HG02610 (cell line): ENCODE data around the gene CPT1B.
"Not testable (repeated sequence)": the region's sequence is repeated elsewhere in the genome, so short reads cannot be mapped to it uniquely, and the experiment has no call there.

Source experiments
- ATAC-seq: cut with Tn5 transposase; IDR thresholded peaks from one replicate; pipeline ENCODE4 v1.9.1; 2021; ENCODE audit warnings: mild to moderate bottlenecking, moderate library complexity; ENCODE audit not compliant: unreplicated experiment

Gene CPT1B

DNA sequence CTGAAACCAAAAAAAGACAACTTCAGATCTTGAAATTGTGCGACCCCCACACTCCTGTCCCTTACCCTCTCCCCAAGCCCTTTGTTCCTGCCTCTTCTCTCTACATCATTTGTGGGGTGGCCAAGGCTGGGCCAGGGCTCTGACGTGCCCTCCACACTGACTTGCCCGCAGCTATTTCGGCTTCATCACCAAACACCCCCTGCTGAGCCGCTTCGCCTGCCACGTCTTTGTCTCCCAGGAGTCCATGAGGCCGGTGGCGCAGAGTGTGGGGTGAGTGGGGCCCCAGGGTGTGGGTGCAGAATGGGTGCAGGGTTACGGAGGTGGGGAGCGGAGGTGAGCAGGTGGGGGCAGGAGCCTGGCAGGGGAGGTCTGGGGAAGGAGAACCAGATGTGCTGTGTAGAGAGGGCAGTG lies 31.8 kb upstream of the CPT1B start:
- no peak for ATAC-seq

DNA sequence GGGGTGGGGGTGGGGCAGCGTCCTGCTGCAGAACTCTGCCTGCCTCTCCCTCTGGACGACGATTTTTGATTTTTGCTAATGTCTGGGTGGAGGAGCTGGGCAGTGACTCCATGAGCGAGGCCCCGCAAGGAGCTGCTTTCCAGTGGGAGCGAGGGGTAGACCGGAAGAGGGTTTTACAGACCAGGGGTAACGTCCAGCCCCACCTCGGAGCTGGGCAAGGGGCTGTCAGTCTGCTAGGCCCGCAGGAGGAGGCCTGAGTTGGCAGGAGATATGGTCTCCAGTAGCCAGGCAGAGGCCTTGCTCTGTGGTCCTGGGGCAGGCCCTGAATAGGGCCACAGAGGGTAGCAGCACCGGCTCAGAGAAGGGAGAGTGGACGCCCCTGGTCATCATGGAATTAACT lies 31.4 kb upstream of the CPT1B start:
- no peak for ATAC-seq

DNA sequence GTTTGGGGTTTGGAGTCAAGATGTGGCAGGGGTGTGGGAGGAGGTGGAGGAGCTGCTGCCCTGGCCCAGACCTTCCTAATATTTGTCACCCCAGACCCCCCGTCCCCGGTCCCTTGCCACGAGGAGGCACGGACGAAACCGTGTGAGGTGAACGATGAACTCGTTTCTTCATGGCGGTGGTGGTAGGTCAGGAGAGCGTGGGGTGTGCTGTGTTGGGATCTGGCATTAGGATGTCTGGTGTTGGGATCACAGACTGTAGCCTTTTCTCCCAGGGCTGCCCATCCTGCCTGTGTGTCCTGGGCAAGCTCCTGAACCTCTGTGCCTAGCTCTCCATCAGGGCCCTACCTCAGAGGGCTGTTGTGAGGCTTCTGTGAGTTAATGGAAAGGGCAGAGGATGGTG lies 30.8 kb upstream of the CPT1B start:
- no peak for ATAC-seq

DNA sequence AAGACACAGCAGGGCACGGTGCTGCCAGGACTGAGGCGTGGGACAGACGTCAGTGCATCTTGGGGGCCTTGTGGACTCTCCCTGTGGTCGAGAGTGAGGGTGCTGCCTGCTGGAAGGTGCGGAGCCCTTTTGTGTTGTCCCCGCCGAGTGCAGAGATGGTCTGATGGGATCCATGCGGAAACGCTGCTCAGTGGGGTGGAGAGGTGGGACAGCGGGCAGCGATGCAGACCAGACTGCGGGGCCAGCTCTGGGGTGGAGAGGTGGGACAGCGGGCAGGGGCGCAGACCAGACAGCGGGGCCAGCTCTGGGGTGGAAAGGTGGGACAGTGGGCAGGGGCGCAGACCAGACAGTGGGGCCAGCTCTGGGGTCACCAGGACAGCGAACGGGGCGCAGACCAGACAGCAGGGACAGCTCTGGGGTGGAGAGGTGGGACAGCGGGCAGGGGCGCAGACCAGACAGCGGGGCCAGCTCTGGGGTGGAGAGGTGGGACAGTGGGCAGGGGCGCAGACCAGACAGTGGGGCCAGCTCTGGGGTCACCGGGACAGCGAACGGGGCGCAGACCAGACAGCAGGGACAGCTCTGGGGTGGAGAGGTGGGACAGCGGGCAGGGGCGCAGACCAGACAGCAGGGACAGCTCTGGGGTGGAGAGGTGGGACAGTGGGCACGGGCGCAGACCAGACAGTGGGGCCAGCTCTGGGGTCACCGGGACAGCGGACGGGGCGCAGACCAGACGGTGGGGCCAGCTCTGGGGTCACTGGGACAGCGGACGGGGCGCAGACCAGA lies 30.0 kb upstream of the CPT1B start:
- not testable (repeated sequence) for ATAC-seq

DNA sequence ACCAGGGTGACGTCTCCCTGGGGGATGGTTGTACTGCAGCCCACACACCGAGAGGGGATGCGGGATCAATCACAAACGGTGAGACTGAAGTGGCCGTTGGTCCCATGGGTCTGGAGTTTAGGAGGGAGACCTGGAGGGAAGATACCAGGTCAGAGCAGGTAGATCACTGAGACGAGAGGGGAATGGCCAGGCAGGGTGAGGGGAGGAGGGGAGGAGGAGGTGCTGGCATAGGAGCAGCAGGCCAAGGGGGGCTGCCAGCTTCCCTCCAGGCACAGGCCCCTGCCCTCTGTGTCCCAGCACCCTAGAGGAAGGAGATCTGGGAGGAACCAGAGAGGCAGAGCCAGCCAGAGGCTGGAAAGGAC lies 29.4 kb upstream of the CPT1B start:
- ATAC-seq, result no peak

DNA sequence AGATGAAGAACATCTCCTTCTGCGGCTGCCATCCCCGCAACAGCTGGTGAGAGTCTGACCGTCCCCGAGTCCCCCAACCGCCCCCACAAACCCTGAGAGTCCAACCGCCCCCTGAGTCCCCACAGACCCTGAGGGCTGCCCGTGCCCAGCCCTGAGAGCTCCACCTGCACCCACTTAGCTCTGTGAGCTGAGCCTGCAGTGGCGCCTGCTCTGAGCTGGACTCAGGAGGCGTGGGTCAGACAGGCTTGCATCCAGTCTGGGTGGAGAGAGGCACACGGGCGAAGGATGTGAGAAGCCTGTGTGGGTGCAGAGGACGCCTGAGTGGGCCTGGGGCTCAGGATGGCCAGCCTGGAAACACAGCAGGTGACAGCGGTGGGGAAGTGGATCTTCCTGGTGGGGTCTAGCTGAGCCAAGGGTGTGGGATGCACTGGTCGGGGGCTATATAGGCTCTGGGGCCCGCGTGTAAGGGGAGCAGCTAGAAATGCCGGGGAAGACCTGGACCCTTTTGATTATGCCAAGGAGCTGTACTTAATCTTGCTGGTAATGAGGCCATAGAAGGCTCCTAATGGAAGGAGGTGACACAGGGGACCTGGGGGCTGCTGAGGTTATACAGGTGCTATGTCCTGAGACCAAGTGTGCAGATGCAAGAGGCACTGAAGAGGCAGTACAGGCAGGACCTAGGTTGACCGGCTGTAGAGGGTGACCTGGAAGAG lies 28.9 kb upstream of the CPT1B start:
- no peak for ATAC-seq

DNA sequence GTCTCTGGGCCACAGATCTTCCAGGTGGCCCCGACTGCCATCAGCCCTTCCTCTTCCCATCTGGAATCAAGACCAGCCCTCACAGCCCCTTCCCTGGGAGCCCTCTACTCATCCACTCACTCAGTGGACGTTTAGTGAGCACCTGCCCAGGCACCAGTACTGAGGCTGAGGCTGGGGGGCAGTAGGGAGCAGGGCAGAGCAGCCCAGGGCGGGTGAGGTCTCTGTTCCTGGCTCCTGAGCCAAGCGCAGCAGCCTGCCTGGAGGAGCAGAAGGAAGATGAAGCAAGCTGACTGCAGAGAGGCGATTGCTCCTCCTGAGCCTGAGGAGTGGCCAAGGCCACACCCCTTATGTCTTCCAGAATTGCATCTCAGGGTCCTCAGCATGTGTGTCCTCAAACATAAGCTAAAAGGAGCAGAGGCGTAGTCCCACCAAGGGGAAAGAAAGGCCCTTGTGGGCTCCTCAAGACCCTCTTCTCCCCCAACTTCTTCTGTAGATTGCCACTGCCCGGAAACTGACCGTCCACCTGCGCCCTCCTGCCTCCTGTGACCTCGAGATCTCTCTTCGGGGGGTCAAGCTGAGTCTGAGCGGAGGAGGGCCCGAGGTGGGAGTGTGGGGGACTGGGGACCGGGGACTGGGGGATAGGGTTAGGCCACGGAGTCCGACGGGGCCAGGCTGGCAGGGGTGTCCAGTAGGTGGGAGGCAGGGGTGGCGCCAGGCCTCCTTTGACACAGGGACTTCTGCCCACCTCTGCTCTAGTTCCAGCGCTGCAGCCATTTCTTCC lies 28.1 kb upstream of the CPT1B start:
- ATAC-seq, result no peak

DNA sequence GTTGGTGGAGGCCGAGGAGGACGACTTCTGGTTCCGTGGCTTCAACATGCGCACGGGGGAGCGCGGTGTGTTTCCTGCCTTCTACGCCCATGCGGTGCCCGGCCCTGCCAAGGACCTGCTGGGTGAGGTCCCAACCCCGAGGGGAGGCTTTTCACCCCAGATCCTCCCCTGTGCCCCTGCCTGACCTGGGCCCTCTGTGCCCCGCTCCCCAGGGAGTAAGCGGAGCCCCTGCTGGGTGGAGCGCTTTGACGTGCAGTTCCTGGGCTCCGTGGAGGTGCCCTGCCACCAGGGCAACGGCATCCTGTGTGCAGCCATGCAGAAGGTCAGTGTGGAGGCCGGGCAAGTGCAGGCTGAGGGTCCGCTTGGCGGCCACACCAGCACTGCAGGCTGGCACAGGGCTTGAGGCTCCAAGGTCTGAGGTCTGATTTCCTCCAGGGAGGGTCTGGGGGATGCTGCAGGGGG lies 27.4 kb upstream of the CPT1B start:
- no peak for ATAC-seq

DNA sequence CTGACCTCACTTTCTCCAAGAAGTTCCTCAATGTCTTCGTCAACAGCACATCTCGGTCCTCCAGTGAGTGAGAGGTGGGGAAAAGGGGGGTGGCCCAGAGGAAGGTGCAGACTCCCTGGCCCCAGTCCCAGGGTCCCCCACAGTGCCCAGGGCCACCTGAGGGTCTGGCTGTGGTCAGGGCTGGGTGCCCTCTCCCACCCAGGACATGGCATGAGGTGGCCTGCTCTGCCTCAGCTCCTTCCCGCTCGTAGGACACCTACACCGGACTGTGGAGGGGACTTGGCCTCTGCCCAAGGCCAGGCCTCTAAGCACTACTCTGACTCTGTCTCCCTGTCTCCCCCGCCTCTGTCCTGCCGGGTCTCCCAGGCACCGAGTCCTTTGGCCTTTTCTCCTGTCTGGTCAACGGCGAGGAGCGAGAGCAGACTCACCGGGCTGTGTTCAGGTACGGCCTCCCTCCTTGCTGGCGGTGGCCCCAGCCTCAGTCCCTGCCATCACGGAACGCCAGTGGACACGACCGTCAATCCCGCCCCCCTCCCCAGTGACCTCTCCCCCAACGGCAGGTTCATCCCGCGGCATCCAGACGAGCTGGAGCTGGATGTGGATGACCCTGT lies 26.9 kb upstream of the CPT1B start:
- ATAC-seq, result no peak

DNA sequence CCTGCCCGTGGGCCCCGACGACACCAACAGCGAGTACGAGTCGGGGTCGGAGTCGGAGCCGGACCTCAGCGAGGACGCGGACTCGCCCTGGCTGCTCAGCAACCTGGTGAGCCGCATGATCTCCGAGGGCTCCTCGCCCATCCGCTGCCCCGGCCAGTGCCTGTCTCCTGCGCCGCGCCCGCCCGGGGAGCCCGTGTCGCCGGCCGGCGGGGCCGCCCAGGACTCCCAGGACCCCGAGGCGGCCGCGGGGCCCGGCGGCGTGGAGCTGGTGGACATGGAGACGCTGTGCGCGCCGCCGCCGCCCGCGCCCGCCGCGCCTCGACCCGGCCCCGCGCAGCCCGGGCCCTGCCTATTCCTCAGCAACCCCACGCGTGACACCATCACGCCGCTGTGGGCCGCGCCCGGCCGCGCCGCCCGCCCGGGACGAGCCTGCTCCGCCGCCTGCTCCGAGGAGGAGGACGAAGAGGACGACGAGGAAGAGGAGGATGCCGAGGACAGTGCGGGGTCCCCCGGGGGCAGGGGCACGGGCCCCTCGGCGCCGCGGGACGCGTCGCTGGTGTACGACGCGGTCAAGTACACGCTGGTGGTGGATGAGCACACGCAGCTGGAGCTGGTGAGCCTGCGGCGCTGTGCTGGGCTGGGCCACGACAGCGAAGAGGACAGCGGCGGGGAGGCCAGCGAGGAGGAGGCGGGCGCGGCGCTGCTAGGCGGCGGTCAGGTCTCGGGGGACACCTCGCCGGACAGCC lies 26.2 kb upstream of the CPT1B start:
- ATAC-seq, result no peak

DNA sequence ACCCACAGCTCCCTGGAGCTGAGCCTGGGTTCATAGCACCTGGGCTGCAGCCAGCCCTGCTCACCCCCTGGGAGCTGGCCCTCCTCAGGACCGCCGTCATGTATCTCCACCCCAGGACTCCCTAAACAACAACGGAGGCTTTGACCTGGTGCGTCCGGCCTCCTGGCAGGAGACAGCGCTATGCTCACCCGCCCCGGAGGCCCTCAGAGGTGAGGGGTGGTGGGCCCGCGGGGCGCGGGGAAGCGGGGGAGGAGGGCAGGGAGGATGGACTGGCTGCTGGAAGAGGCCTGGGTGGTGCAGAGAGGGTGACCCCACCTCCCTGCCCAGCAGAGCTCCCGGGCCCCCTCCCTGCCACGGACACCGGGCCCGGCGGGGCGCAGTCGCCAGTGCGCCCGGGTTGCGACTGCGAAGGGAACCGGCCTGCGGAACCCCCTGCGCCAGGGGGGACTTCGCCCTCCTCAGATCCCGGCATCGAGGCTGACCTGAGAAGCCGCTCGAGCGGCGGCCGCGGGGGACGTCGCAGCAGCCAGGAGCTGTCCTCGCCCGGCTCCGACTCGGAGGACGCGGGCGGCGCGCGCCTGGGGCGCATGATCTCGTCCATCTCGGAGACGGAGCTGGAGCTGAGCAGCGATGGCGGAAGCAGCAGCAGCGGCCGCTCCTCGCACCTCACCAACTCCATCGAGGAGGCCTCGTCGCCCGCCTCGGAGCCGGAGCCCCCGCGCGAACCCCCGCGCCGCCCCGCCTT lies 25.5 kb upstream of the CPT1B start:
- ATAC-seq, result no peak

DNA sequence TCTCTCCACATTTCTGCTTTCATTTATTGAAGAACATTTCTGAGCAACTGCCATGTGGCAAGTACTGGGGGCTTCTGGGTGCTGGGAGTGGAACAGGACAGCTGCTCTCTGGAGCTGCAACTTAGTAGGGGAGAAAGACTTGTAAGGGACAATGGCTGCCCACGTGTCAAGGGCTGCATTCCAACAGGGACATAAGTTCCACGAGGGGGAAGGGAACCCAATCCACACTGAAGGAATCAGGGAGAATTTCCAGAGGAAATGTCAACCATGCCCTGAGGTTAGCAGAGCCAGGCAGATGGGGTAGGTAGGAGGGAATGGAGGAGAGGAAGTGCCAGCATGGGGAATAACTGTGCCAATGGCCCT lies 24.1 kb upstream of the CPT1B start:
- no peak for ATAC-seq

DNA sequence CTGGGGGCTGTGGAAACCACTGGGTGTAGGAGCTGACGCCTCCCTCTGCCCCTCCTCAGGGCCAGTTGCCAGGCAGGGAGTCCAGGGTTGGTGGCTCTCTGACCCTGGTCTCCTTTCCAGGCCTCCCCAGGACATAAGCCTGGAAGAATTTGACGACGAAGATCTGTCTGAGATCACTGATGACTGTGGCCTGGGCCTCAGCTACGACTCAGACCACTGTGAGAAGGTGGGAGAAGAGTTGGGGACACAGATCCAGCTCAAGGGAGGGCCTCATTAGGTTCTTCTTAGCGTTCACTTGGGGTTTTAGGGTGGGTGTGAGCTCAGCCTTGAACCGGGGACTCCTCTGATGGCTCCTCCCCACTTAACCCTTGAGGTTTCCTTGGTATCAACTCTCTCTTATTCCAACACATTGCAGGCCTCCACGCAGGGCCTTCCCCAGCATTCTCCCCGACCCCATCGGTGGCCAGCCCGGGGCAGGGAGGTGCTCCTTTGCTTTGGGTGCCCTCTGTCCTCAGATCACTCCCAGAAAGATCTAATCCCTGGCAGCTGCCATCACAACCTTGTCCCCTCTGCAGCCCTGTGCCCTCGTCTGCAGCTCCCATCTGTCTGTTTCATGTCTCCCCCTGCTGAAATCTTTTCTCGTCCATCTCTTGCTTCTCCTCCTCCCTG lies 23.6 kb upstream of the CPT1B start:
- ATAC-seq, result no peak

DNA sequence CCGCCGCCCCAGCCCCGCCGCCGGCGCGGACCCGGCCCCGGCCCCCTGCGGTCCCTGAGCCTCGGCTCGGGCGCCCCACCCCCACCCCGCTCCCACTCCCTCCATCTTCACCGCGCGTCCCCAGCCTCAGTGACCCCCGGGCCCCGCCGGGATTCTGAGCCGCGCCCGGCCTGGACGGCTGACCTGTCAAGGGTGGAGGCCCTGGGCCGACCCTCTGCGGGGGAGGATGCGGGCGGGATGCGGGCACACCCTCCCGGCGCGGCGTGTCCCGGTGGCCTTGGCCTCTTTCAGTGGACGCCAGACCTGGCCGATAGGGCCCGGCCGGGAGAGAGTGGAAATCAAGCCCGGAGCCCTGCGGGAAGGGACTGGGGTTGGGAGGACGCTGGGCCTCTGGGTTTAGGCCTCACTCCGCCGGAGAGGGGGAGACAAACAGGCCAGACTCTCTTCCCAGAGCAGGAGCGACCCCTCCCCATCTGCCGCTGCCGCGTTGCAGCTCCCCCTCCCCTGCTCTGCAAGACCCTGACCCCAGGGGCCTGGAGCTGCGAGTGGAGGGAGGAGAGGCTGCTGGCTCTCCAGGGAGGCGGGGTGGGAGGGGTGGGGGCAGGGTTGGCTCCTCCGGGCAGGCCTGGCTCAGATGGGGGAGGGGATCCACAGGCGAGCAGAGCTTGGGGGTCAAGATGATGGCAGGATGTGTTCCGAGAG lies 22.9 kb upstream of the CPT1B start:
- ATAC-seq, result no peak

DNA sequence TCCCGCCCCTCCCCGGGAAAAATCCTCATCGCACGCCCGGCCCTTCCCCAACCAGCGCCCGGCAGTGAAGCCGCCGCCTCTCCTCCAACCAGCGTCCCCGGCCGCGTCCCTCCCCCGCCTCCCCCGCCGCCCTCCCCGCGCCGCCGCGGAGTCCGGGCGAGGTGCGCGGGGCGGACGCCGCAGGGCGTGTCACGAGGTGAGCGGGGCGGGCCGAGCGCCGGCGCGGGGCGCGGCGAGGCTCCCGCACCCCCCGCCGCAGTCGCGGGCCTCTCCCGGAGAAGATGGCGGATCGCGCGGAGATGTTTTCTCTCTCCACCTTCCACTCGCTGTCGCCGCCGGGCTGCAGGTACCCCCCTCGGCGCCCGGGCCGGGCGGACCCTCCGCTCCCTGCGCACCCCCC lies 22.3 kb upstream of the CPT1B start, which contains the start of gene MAPK8IP2:
Gene MAPK8IP2 (plus strand): TSS at position 256 of the 400 bp plus-strand sequence. CDS start 26 bp downstream, at position 282.
- ATAC-seq, result no peak

DNA sequence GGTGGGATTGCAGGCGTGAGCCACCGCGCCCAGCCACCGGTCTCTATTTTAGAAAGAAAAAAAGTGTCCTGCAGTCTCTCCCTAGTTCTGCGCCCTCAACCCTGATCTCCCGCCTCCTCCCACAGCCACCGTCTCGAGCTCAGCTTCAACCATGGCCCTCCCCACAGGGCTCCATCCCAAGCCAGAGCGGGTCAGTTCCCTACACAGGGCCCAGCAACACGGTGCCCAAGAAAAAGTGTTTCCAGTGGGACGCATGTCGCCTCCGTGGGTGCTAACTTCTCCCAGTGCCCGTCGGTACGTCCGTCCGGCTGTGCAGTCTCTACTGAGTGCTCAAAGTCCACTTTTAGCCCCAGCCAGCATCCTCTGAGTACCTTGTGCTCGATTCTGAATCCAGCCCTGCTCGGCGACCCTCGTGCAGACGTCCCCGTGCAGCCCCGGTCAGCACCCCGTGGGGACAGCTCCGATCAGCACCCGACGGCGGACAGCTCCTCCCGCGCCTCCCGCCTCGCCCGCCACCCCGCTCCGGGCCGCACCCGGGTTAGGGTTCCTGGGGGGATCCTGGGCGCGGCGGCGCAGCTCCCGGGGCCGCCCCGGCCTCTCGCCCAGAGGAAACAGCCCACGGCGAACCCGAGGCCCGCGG lies 21.7 kb upstream of the CPT1B start:
- no peak for ATAC-seq

DNA sequence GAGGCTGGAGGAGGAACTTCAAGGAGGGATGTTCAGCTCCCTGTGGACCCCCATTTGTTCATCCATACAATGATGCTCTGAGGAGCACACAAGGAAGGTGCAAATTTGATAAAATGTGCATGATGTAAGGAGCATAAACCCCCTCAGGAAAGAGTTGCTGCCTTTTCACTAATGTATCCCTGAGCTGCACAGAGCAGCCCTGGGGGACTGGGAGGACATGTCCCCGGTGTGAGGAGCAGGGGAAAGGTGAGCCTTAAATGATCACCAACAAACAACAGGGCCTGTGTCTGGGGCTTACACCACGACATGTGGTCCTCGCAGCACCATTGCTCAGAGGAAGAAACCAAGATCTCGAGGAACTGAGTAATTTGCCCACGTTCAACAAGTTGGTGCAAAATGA lies 18.9 kb upstream of the CPT1B start:
- no peak for ATAC-seq

DNA sequence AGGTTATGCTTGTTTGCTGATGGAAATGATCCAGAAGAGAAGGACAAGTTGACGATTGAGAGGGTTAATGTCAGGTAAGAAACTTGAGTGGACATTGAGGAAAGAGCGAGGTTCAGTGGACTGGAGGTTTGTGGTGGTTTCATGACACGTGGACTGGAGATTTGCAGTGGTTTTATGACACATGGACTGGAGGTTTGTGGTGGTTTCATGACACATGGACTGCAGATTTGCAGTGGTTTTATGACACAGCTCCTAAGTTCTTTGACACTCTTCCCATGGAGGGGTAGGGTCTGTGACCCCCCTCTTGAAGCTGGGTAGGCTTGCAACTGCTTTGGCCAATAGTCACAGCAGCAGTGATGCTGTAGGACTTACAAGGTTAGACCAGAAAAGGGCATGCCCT lies 17.0 kb upstream of the CPT1B start:
- no peak for ATAC-seq
